Nephron progenitor cell (in vitro differentiated cells): ENCODE measurements around the gene CACNA2D3.

ENCODE experiments used
- DNase-seq: peaks from one replicate; pipeline ENCODE4 v3.0.0; 2021
- H3K27ac Mint-ChIP-seq: 2 replicates; pipeline ENCODE4 v1.8.0; 2021; ENCODE audit warnings: mild to moderate bottlenecking, moderate library complexity, mixed read lengths
- H3K27me3 Mint-ChIP-seq: 2 replicates; pipeline ENCODE4 v1.8.0; 2021; ENCODE audit warnings: mild to moderate bottlenecking, low read depth, mixed read lengths; ENCODE audit not compliant: poor library complexity
- H3K36me3 Mint-ChIP-seq: 2 replicates; pipeline ENCODE4 v1.8.0; 2021; ENCODE audit warnings: low read depth, mixed read lengths
- H3K4me1 Mint-ChIP-seq: 2 replicates; pipeline ENCODE4 v1.8.0; 2021; ENCODE audit warnings: mixed read lengths
- H3K4me3 Mint-ChIP-seq: 2 replicates; pipeline ENCODE4 v1.8.0; 2021; ENCODE audit warnings: mild to moderate bottlenecking, moderate library complexity, mixed read lengths
- H3K9me3 Mint-ChIP-seq: 2 replicates; pipeline ENCODE4 v1.8.0; 2021; ENCODE audit warnings: mild to moderate bottlenecking, moderate library complexity, mixed read lengths
- TF ChIP-seq, protein P1 (sequence below): fragments of 200-600 bp; sonication (generic); IDR thresholded peaks from 2 replicates; pipeline ENCODE4 v1.5.0; 2021; ENCODE audit warnings: antibody characterized with exemption

The CACNA2D3 gene

GRCh38 chr3:54957711-54958110 is 835.4 kb downstream of the CACNA2D3 start:
- Mint-ChIP-seq H3K4me3 (no peak overlapping the region), H3K36me3 (no peaks in the 10 kb centered on the region), H3K27me3 (peaks cover 4% of the 10 kb centered on the region), H3K27ac (no peak overlapping the region), H3K4me1 (peaks cover 56% of the 10 kb centered on the region), H3K9me3 (no peaks in the 10 kb centered on the region)
- no peak for DNase-seq
- TF ChIP-seq, protein P1, sequence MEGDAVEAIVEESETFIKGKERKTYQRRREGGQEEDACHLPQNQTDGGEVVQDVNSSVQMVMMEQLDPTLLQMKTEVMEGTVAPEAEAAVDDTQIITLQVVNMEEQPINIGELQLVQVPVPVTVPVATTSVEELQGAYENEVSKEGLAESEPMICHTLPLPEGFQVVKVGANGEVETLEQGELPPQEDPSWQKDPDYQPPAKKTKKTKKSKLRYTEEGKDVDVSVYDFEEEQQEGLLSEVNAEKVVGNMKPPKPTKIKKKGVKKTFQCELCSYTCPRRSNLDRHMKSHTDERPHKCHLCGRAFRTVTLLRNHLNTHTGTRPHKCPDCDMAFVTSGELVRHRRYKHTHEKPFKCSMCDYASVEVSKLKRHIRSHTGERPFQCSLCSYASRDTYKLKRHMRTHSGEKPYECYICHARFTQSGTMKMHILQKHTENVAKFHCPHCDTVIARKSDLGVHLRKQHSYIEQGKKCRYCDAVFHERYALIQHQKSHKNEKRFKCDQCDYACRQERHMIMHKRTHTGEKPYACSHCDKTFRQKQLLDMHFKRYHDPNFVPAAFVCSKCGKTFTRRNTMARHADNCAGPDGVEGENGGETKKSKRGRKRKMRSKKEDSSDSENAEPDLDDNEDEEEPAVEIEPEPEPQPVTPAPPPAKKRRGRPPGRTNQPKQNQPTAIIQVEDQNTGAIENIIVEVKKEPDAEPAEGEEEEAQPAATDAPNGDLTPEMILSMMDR: no peak

DNA sequence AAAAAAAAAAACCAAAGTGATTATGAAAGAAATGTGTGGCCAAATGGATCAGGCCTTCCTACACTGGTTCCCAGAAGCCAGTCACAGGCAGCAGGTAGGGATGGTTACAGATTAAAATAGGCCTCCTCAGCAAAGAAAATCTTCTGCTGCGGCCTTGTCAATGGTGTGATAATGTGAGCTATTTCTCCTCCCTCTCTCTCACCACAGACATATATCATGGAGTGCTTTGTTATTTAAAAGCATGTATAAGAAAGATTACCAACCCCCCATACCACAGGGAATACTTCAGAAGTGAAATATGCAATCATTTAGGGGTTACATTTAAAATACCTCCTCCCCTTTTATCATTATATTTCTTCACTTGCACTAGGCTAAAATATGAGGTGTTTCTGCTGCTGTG is 837.7 kb downstream of the CACNA2D3 start:
- H3K27me3 Mint-ChIP-seq: peaks cover 4% of the 10 kb centered on the region
- H3K4me3 Mint-ChIP-seq: no peak overlapping the region
- DNase-seq: no peak
- peaks cover 54% of the 10 kb centered on the region for H3K4me1 Mint-ChIP-seq
- H3K36me3 Mint-ChIP-seq: no peaks in the 10 kb centered on the region
- no peak overlapping the region for H3K27ac Mint-ChIP-seq
- H3K9me3 Mint-ChIP-seq: no peaks in the 10 kb centered on the region
- TF ChIP-seq, protein P1: no peak

DNA sequence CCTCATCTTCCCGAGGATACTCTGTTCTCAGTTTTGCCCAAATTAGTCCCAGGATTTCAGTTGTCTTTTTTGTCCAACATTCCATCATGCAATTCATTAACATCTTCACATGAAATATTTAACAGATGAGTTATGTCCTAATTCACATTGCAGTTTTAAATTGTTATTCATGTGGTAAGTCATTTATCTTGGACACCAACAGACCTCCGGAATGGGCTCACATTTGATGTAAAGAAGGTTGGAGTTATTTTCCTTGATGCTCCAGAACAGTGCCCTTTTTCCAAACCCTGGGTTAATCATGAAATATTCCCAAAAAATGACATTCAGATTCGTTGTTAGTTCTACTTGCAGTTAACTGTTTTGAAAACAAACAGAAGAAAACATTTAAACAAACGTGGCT is 838.3 kb downstream of the CACNA2D3 start:
- no peak overlapping the region for H3K27ac Mint-ChIP-seq
- H3K9me3 Mint-ChIP-seq: no peaks in the 10 kb centered on the region
- H3K4me1 Mint-ChIP-seq: peaks cover 56% of the 10 kb centered on the region
- no peaks in the 10 kb centered on the region for H3K27me3 Mint-ChIP-seq
- TF ChIP-seq, protein P1: no peak
- DNase-seq: no peak
- H3K36me3 Mint-ChIP-seq: no peaks in the 10 kb centered on the region
- no peak overlapping the region for H3K4me3 Mint-ChIP-seq

- no peaks in the 10 kb centered on the region for H3K27me3 Mint-ChIP-seq
- no peaks in the 10 kb centered on the region for H3K36me3 Mint-ChIP-seq
- no peak overlapping the region for H3K4me3 Mint-ChIP-seq
- peaks cover 60% of the 10 kb centered on the region for H3K4me1 Mint-ChIP-seq
- TF ChIP-seq, protein P1: no peak
- H3K9me3 Mint-ChIP-seq: no peaks in the 10 kb centered on the region
- no peak for DNase-seq
- no peak overlapping the region for H3K27ac Mint-ChIP-seq
Measured at GRCh38 chr3:54962200-54962599, 839.8 kb downstream of the CACNA2D3 start.

DNA sequence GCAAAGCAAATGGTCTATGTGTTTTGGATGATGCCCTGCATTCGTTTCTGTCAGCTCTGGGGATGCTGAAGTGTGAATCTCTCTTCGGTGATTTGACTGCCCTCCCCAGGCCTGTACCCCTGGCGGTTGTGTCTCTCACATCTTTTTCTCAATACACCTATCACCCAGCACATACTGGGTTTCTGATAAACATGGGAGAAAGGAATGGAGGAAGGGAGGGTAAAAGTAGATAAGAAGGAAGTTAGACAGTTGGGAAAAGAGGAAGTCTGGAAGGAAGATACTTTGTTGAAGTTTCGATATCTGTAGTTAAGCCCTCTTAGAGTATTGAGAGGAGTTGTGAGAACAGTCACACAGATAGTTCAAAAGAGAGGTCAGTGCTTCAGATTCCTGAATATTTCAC is 841.3 kb downstream of the CACNA2D3 start:
- Mint-ChIP-seq H3K27ac (peak overlapping the region; percentile 41), H3K27me3 (no peaks in the 10 kb centered on the region)

DNA sequence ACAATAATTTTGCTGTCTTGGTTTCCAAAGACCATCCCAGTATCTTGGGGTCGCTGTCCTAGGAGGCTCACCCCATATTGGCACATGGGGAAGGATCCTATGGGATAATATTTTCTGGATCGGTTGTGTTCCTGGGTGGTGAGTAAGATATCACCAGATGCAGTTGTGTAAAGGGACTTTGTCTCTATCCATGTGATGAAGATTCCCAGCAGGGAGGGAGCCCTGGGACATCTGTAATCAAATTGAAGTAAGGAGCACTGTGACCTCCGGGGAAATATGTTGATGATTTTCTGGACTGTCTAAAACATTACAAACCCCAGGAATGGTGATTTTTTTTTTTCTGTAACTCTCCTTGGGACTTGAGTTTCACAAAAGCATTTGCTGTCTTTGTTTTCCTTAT is 841.7 kb downstream of the CACNA2D3 start:
- no peaks in the 10 kb centered on the region for H3K36me3 Mint-ChIP-seq
- TF ChIP-seq, protein P1: no peak
- no peak for DNase-seq
- H3K9me3 Mint-ChIP-seq: no peaks in the 10 kb centered on the region
- no peak overlapping the region for H3K4me3 Mint-ChIP-seq
- peak overlapping the region; percentile 34 for H3K27ac Mint-ChIP-seq
- H3K4me1 Mint-ChIP-seq: peaks cover 79% of the 10 kb centered on the region
- no peaks in the 10 kb centered on the region for H3K27me3 Mint-ChIP-seq

More for the DNA sequence above, 841.3 kb downstream of the CACNA2D3 start:
- Mint-ChIP-seq H3K9me3 (no peaks in the 10 kb centered on the region), H3K4me3 (no peak overlapping the region), H3K4me1 (peaks cover 75% of the 10 kb centered on the region), H3K36me3 (no peaks in the 10 kb centered on the region)
- no peak for DNase-seq
- TF ChIP-seq, protein P1: no peak
